ENCODE results near the gene ITFG2.

The ITFG2 gene

GRCh38 chr12:2829275-2829674 is 16.8 kb downstream of the ITFG2 start:
- peaks cover 7% of the 10 kb centered on the region for H3K4me1 ChIP-seq (ENCODE audit: control insufficient read depth, insufficient read depth, low read depth, low read length)
- no peak overlapping the region for H3K4me2 ChIP-seq (ENCODE audit: low read length, poor library complexity, severe bottlenecking)
- H3K9me3 ChIP-seq (ENCODE audit: control insufficient read depth, low read length), result no peaks in the 10 kb centered on the region
- H2BK12ac ChIP-seq (ENCODE audit: low read length in 2 of 2), result no peak overlapping the region
- no peak overlapping the region for H4K8ac ChIP-seq (ENCODE audit: low read length)
- H2AFZ ChIP-seq (ENCODE audit: low read depth, low read length), result no peak overlapping the region
- H2BK15ac ChIP-seq (ENCODE audit: low read depth, poor library complexity, severe bottlenecking), result no peak overlapping the region
- 94% methylated on average over 3 of the region's 6 CpGs for WGBS
- no peak overlapping the region for H4K91ac ChIP-seq (ENCODE audit: low read length)
- no peak overlapping the region for H3K23ac ChIP-seq (ENCODE audit: low read length in 2 of 2)
- no peak overlapping the region for H3K18ac ChIP-seq (ENCODE audit: low read depth in 1 of 2, low read length in 2 of 2)
- no peak overlapping the region for H2BK120ac ChIP-seq (ENCODE audit: low read depth, low read length)
- no peaks in the 10 kb centered on the region for H3K79me1 ChIP-seq (replicated peaks; ENCODE audit: low read length, poor library complexity, severe bottlenecking)
- no peak overlapping the region for H2AK5ac ChIP-seq (ENCODE audit: low read length, severe bottlenecking)
- peaks cover 42 to 60% of the 10 kb centered on the region in 2 experiments for H3K36me3 ChIP-seq (ENCODE audit: control insufficient read depth in 1 of 2, insufficient read depth in 2 of 2, low read depth in 1 of 2, low read length in 2 of 2)
- peaks cover 1 to 15% of the 10 kb centered on the region in 2 experiments for H3K27me3 ChIP-seq (ENCODE audit: control insufficient read depth in 1 of 2, insufficient read depth in 1 of 2, low read length in 2 of 2)
- H3K27ac ChIP-seq (ENCODE audit: low read length, poor library complexity, severe bottlenecking), result no peak overlapping the region
- no peak overlapping the region for H3K4me3 ChIP-seq (ENCODE audit: insufficient read depth in 1 of 2, low read depth in 1 of 2, low read length in 2 of 2)
- no peak overlapping the region for H2BK5ac ChIP-seq (ENCODE audit: low read depth, low read length, poor library complexity, severe bottlenecking)
- no peak overlapping the region for H3K14ac ChIP-seq (ENCODE audit: low read length in 2 of 2)
- no peak for DNase-seq
- H3K9ac ChIP-seq (ENCODE audit: low read length), result no peak overlapping the region
- no peak overlapping the region for H3K4ac ChIP-seq (ENCODE audit: low read depth in 1 of 2, low read length in 2 of 2)

GRCh38 chr12:2832550-2833127 is 20.2 kb downstream of the ITFG2 start:
- no peaks in the 10 kb centered on the region for H3K9me3 ChIP-seq (ENCODE audit: control insufficient read depth, low read length)
- WGBS, result 94% methylated on average over 6 of the region's 6 CpGs
- no peak overlapping the region for H3K9ac ChIP-seq (ENCODE audit: low read length)
- H2BK120ac ChIP-seq (ENCODE audit: low read depth, low read length), result no peak overlapping the region
- H2AFZ ChIP-seq (ENCODE audit: low read depth, low read length), result no peak overlapping the region
- H3K36me3 ChIP-seq (ENCODE audit: control insufficient read depth in 1 of 2, insufficient read depth in 2 of 2, low read depth in 1 of 2, low read length in 2 of 2), result peaks cover 13 to 27% of the 10 kb centered on the region in 2 experiments
- no peak overlapping the region for H2BK15ac ChIP-seq (ENCODE audit: low read depth, poor library complexity, severe bottlenecking)
- no peak overlapping the region for H3K4me2 ChIP-seq (ENCODE audit: low read length, poor library complexity, severe bottlenecking)
- H4K8ac ChIP-seq (ENCODE audit: low read length), result no peak overlapping the region
- H3K23ac ChIP-seq (ENCODE audit: low read length in 2 of 2), result no peak overlapping the region
- no peak for DNase-seq
- H3K4me3 ChIP-seq (ENCODE audit: insufficient read depth in 1 of 2, low read depth in 1 of 2, low read length in 2 of 2), result no peak overlapping the region
- H3K27me3 ChIP-seq (ENCODE audit: control insufficient read depth in 1 of 2, insufficient read depth in 1 of 2, low read length in 2 of 2), result peaks cover 20 to 31% of the 10 kb centered on the region in 2 experiments
- H3K4me1 ChIP-seq (ENCODE audit: control insufficient read depth, insufficient read depth, low read depth, low read length), result peaks cover 10% of the 10 kb centered on the region
- H4K91ac ChIP-seq (ENCODE audit: low read length), result no peak overlapping the region
- no peak overlapping the region for H3K4ac ChIP-seq (ENCODE audit: low read depth in 1 of 2, low read length in 2 of 2)
- H3K27ac ChIP-seq (ENCODE audit: low read length, poor library complexity, severe bottlenecking), result no peak overlapping the region
- H2AK5ac ChIP-seq (ENCODE audit: low read length, severe bottlenecking), result no peak overlapping the region
- no peak overlapping the region for H3K14ac ChIP-seq (ENCODE audit: low read length in 2 of 2)
- no peaks in the 10 kb centered on the region for H3K79me1 ChIP-seq (replicated peaks; ENCODE audit: low read length, poor library complexity, severe bottlenecking)
- H3K18ac ChIP-seq (ENCODE audit: low read depth in 1 of 2, low read length in 2 of 2), result no peak overlapping the region
- H2BK5ac ChIP-seq (ENCODE audit: low read depth, low read length, poor library complexity, severe bottlenecking), result no peak overlapping the region
- H2BK12ac ChIP-seq (ENCODE audit: low read length in 2 of 2), result no peak overlapping the region

- Histone ChIP-seq H3K4ac (ENCODE audit: low read depth in 1 of 2, low read length in 2 of 2) (no peak overlapping the region), H3K9me3 (ENCODE audit: control insufficient read depth, low read length) (no peaks in the 10 kb centered on the region), H2AK5ac (ENCODE audit: low read length, severe bottlenecking) (no peak overlapping the region)
Measured at GRCh38 chr12:2833327-2833726, 20.9 kb downstream of the ITFG2 start.

GRCh38 chr12:2833810-2834209 is 21.3 kb downstream of the ITFG2 start:
- H3K9me3 ChIP-seq (ENCODE audit: control insufficient read depth, low read length), result no peaks in the 10 kb centered on the region
- no peak overlapping the region for H3K4ac ChIP-seq (ENCODE audit: low read depth in 1 of 2, low read length in 2 of 2)
- no peak overlapping the region for H3K4me2 ChIP-seq (ENCODE audit: low read length, poor library complexity, severe bottlenecking)
- H3K4me3 ChIP-seq (ENCODE audit: insufficient read depth in 1 of 2, low read depth in 1 of 2, low read length in 2 of 2), result no peak overlapping the region
- H3K23ac ChIP-seq (ENCODE audit: low read length in 2 of 2), result no peak overlapping the region
- 90% methylated on average over 9 of the region's 9 CpGs for WGBS
- H2BK120ac ChIP-seq (ENCODE audit: low read depth, low read length), result no peak overlapping the region
- no peak for DNase-seq
- H4K91ac ChIP-seq (ENCODE audit: low read length), result no peak overlapping the region
- H3K27ac ChIP-seq (ENCODE audit: low read length, poor library complexity, severe bottlenecking), result no peak overlapping the region
- no peak overlapping the region for H3K14ac ChIP-seq (ENCODE audit: low read length in 2 of 2)
- peaks cover 10% of the 10 kb centered on the region for H3K4me1 ChIP-seq (ENCODE audit: control insufficient read depth, insufficient read depth, low read depth, low read length)
- H2BK12ac ChIP-seq (ENCODE audit: low read length in 2 of 2), result no peak overlapping the region
- no peak overlapping the region for H2BK5ac ChIP-seq (ENCODE audit: low read depth, low read length, poor library complexity, severe bottlenecking)
- H3K18ac ChIP-seq (ENCODE audit: low read depth in 1 of 2, low read length in 2 of 2), result no peak overlapping the region
- no peaks in the 10 kb centered on the region for H3K79me1 ChIP-seq (replicated peaks; ENCODE audit: low read length, poor library complexity, severe bottlenecking)
- no peak overlapping the region for H4K8ac ChIP-seq (ENCODE audit: low read length)
- no peak overlapping the region for H2AK5ac ChIP-seq (ENCODE audit: low read length, severe bottlenecking)
- no peak overlapping the region for H3K9ac ChIP-seq (ENCODE audit: low read length)
- peaks cover 7 to 19% of the 10 kb centered on the region in 2 experiments for H3K36me3 ChIP-seq (ENCODE audit: control insufficient read depth in 1 of 2, insufficient read depth in 2 of 2, low read depth in 1 of 2, low read length in 2 of 2)
- no peak overlapping the region for H2AFZ ChIP-seq (ENCODE audit: low read depth, low read length)
- no peak overlapping the region for H2BK15ac ChIP-seq (ENCODE audit: low read depth, poor library complexity, severe bottlenecking)
- H3K27me3 ChIP-seq (ENCODE audit: control insufficient read depth in 1 of 2, insufficient read depth in 1 of 2, low read length in 2 of 2), result peaks cover 20 to 31% of the 10 kb centered on the region in 2 experiments

More at GRCh38 chr12:2833327-2833726, 20.9 kb downstream of the ITFG2 start:
- Histone ChIP-seq H3K4me1 (ENCODE audit: control insufficient read depth, insufficient read depth, low read depth, low read length) (peaks cover 10% of the 10 kb centered on the region), H3K4me3 (ENCODE audit: insufficient read depth in 1 of 2, low read depth in 1 of 2, low read length in 2 of 2) (no peak overlapping the region), H3K4me2 (ENCODE audit: low read length, poor library complexity, severe bottlenecking) (no peak overlapping the region), H3K36me3 (ENCODE audit: control insufficient read depth in 1 of 2, insufficient read depth in 2 of 2, low read depth in 1 of 2, low read length in 2 of 2) (peaks cover 7 to 20% of the 10 kb centered on the region in 2 experiments), H2BK120ac (ENCODE audit: low read depth, low read length) (no peak overlapping the region), H3K27ac (ENCODE audit: low read length, poor library complexity, severe bottlenecking) (no peak overlapping the region), H3K23ac (ENCODE audit: low read length in 2 of 2) (no peak overlapping the region), H2AFZ (ENCODE audit: low read depth, low read length) (no peak overlapping the region), H3K9ac (ENCODE audit: low read length) (no peak overlapping the region), H2BK15ac (ENCODE audit: low read depth, poor library complexity, severe bottlenecking) (no peak overlapping the region), H3K14ac (ENCODE audit: low read length in 2 of 2) (no peak overlapping the region), H3K27me3 (ENCODE audit: control insufficient read depth in 1 of 2, insufficient read depth in 1 of 2, low read length in 2 of 2) (peaks cover 20 to 31% of the 10 kb centered on the region in 2 experiments), H4K8ac (ENCODE audit: low read length) (no peak overlapping the region), H2BK5ac (ENCODE audit: low read depth, low read length, poor library complexity, severe bottlenecking) (no peak overlapping the region), H4K91ac (ENCODE audit: low read length) (no peak overlapping the region), H3K79me1 (replicated peaks; ENCODE audit: low read length, poor library complexity, severe bottlenecking) (no peaks in the 10 kb centered on the region), H3K18ac (ENCODE audit: low read depth in 1 of 2, low read length in 2 of 2) (no peak overlapping the region), H2BK12ac (ENCODE audit: low read length in 2 of 2) (no peak overlapping the region)
- no peak for DNase-seq
- WGBS, result 85% methylated on average over 4 of the region's 5 CpGs

Measured in mesenchymal stem cell (in vitro differentiated cells and primary cell).